PFSK-1 (cell line): Measurements from ENCODE around the gene ZSCAN26. TPM values are rescaled to one million over a fixed set of nuclear protein-coding genes. Genes with fewer than 3 reads are reported as not detected.
A peak's percentile ranks its signal among the peaks of the same experiment; 100 is the strongest.

Experiments used
- FOXP2 ChIP-seq: optimal IDR thresholded peaks from 2 replicates; pipeline ENCODE3; 2011; ENCODE audit warnings: borderline replicate concordance, control low read depth, inconsistent platforms; ENCODE audit not compliant: insufficient read depth; ENCODE audit errors: extremely low read length, extremely low read depth
- POLR2AphosphoS5 ChIP-seq: IDR thresholded peaks from 2 replicates; pipeline ENCODE4 v1.6.1; 2012; ENCODE audit warnings: low read depth, mild to moderate bottlenecking, control low read depth, low read length, moderate library complexity
- REST ChIP-seq, 2 experiments: IDR thresholded peaks; 2 replicates each; pipeline versions ENCODE4 v1.6.1 to v1.8.0; 2011 to 2012; ENCODE audit warnings: low read depth in 2 of 2, low read length in 2 of 2, control low read depth in 1 of 2, inconsistent platforms in 1 of 2, mild to moderate bottlenecking in 1 of 2, moderate library complexity in 1 of 2; ENCODE audit not compliant: insufficient read depth in 1 of 2
- SIN3A ChIP-seq: IDR thresholded peaks from 2 replicates; pipeline ENCODE4 v1.6.1; 2012; ENCODE audit warnings: mild to moderate bottlenecking, low read length, moderate library complexity, borderline replicate concordance; ENCODE audit not compliant: insufficient read depth
- TAF1 ChIP-seq: IDR thresholded peaks from 2 replicates; pipeline ENCODE4 v1.6.1; 2012; ENCODE audit warnings: low read length, control low read depth, borderline replicate concordance; ENCODE audit not compliant: insufficient read depth
- polyA plus RNA-seq: library from polyadenylated mRNA; unstranded; fragments of >200 nt; gene quantifications from one replicate; pipeline ENCODE4 v1.2.1, GENCODE V29; 2012; ENCODE audit warnings: low read depth, missing spikeins; ENCODE audit not compliant: insufficient read length

The ZSCAN26 gene
- 6.7 TPM for polyA plus RNA-seq

GRCh38 chr6:28266962-28267694, at the start of gene ZSCAN26:
ZSCAN26 (plus strand) TSS chr6:28267143; CDS start chr6:28271920, 4,777 bp downstream.
- TF ChIP-seq POLR2AphosphoS5 (peak; percentile 74), TAF1 (peak; percentile 46; the same call in 1 of the 2 replicates), REST (IDR thresholded peaks at IDR 0.05; ENCODE audit: insufficient read depth in 1 of 2, low read depth in 2 of 2, low read length in 2 of 2) (0 out of 4 replicates have a peak, but pooled peaks of 1 of the 2 experiments have one; percentile 24), FOXP2 (peak; percentile 8), SIN3A (0 out of 2 replicates have a peak, but pooled peaks have one; percentile 87)

GRCh38 chr6:28217890-28218289, 49.1 kb upstream of the ZSCAN26 start:
- TF ChIP-seq REST (IDR thresholded peaks at IDR 0.05; ENCODE audit: insufficient read depth in 1 of 2, low read depth in 2 of 2, low read length in 2 of 2) (no peak), TAF1 (no peak), POLR2AphosphoS5 (no peak), SIN3A (no peak), FOXP2 (no peak)

GRCh38 chr6:28218312-28219248, 48.4 kb upstream of the ZSCAN26 start:
- TF ChIP-seq TAF1 (peak; percentile 53; the same call in 1 of the 2 replicates), FOXP2 (no peak), POLR2AphosphoS5 (peak; percentile 37; the same call in 1 of the 2 replicates)

- no peak for TF ChIP-seq SIN3A
- no peak for TF ChIP-seq FOXP2
- TF ChIP-seq POLR2AphosphoS5, result no peak
- no peak for TF ChIP-seq REST (IDR thresholded peaks at IDR 0.05; ENCODE audit: insufficient read depth in 1 of 2, low read depth in 2 of 2, low read length in 2 of 2)
- no peak for TF ChIP-seq TAF1
Observed at GRCh38 chr6:28220257-28221133, 46.4 kb upstream of the ZSCAN26 start.
